Smooth muscle cell (in vitro differentiated cells): ENCODE results near the gene MADD. TPM values are rescaled to one million over a fixed set of nuclear protein-coding genes. Genes with fewer than 3 reads are reported as not detected.

Experiments
- DNase-seq: peaks from one replicate; lab custom pipeline; 2025; ENCODE audit not compliant: unreplicated experiment; lab: John Stamatoyannopoulos, UW
- H2AFZ ChIP-seq: fragments of 200-600 bp; sonication (generic); 2 replicates; pipeline ENCODE4 v1.6.0; 2016; ENCODE audit warnings: antibody characterized with exemption, low read depth, mild to moderate bottlenecking
- H3F3A ChIP-seq: fragments of 200-600 bp; sonication (generic); 2 replicates; pipeline ENCODE4 v1.6.0; 2017; ENCODE audit warnings: antibody characterized with exemption, low read depth
- H3K27ac ChIP-seq: fragments of 200-600 bp; sonication (generic); 2 replicates; pipeline ENCODE4 v1.5.1; 2016; ENCODE audit warnings: low read depth, mild to moderate bottlenecking
- H3K27me3 ChIP-seq: fragments of 200-600 bp; sonication (generic); 2 replicates; pipeline ENCODE4 v1.6.1; 2016; ENCODE audit warnings: low read depth, mild to moderate bottlenecking
- H3K36me3 ChIP-seq: fragments of 200-600 bp; sonication (generic); 2 replicates; pipeline ENCODE4 v1.5.1; 2016; ENCODE audit warnings: low read depth
- H3K4me1 ChIP-seq: fragments of 200-600 bp; sonication (generic); 2 replicates; pipeline ENCODE4 v1.5.1; 2016; ENCODE audit warnings: low read depth
- H3K4me2 ChIP-seq: fragments of 200-600 bp; sonication (generic); 2 replicates; pipeline ENCODE4 v1.6.0; 2016; ENCODE audit warnings: mild to moderate bottlenecking
- H3K4me3 ChIP-seq: fragments of 200-600 bp; sonication (generic); 2 replicates; pipeline ENCODE4 v1.5.1; 2016; ENCODE audit warnings: mild to moderate bottlenecking
- H3K79me2 ChIP-seq: fragments of 200-600 bp; sonication (generic); 2 replicates; pipeline ENCODE4 v1.6.0; 2016; ENCODE audit warnings: low read depth, mild to moderate bottlenecking
- H3K9ac ChIP-seq: fragments of 200-600 bp; sonication (generic); 2 replicates; pipeline ENCODE4 v1.6.0; 2016; ENCODE audit warnings: low read depth
- H3K9me3 ChIP-seq: fragments of 200-600 bp; sonication (generic); replicated peaks from 2 replicates; pipeline ENCODE4 v1.5.1; 2016; ENCODE audit warnings: low read depth
- H4K20me1 ChIP-seq: fragments of 200-600 bp; sonication (generic); 2 replicates; pipeline ENCODE4 v1.6.0; 2016; ENCODE audit warnings: low read depth
- WGBS: methylation state at CpG from one replicate; pipeline ENCODE4 v1.1.7; 2016; ENCODE audit warnings: low lambda C conversion rate; 5-methylcytosine and 5-hydroxymethylcytosine counted together
- polyA plus RNA-seq: library from polyadenylated mRNA; unstranded; fragments of >200 nt; fragmentation: Nextera tagmentation; extraction: Ambion mirVana; gene quantifications from 2 replicates; pipeline ENCODE4 v1.2.1, GENCODE V29; 2016
- total RNA-seq: library from RNA; depleted of rRNA; stranded (reverse); fragments of >200 nt; gene quantifications from 2 replicates; pipeline ENCODE4 v1.2.3, GENCODE V29; 2014
- TF ChIP-seq, protein P1 (sequence below): fragments of 200-600 bp; sonication (generic); IDR thresholded peaks from 2 replicates; pipeline ENCODE4 v1.5.1; 2017; ENCODE audit warnings: borderline replicate concordance, mild to moderate bottlenecking, antibody characterized with exemption; ENCODE audit not compliant: insufficient read depth, poor library complexity, severe bottlenecking

The MADD gene
- total and polyA plus RNA-seq, 2 experiments from 2014 or later, result 13.1 to 24.2 TPM

DNA sequence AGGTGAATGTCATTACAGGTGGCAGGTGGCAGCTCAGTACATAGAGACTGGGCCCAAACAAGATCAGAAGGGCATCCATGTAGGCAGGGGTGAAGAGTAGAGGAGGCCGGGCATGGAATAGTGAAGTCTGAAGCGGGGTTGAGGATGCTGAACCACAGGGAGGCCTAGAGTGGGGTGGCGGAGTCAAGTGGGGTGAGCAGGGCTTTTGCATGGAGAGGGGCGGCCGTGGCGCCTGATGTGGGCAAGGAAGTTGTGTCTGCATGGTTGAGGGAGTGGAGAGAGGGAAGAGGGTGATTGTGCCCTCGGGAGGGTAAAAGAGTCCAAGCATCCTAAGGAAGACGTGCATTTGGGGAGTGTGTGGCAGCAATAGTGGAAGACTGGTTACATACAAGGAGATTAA is 40.8 kb upstream of the MADD start:
- H4K20me1 ChIP-seq, result peaks cover 33% of the 10 kb centered on the region
- H2AFZ ChIP-seq, result no peak overlapping the region
- no peak overlapping the region for H3K9ac ChIP-seq
- H3K4me3 ChIP-seq, result no peak overlapping the region
- DNase-seq, result no peak
- no peaks in the 10 kb centered on the region for H3K36me3 ChIP-seq
- H3K9me3 ChIP-seq, result no peaks in the 10 kb centered on the region
- H3K4me1 ChIP-seq, result peaks cover 5% of the 10 kb centered on the region
- no peaks in the 10 kb centered on the region for H3K27me3 ChIP-seq
- TF ChIP-seq, protein P1, sequence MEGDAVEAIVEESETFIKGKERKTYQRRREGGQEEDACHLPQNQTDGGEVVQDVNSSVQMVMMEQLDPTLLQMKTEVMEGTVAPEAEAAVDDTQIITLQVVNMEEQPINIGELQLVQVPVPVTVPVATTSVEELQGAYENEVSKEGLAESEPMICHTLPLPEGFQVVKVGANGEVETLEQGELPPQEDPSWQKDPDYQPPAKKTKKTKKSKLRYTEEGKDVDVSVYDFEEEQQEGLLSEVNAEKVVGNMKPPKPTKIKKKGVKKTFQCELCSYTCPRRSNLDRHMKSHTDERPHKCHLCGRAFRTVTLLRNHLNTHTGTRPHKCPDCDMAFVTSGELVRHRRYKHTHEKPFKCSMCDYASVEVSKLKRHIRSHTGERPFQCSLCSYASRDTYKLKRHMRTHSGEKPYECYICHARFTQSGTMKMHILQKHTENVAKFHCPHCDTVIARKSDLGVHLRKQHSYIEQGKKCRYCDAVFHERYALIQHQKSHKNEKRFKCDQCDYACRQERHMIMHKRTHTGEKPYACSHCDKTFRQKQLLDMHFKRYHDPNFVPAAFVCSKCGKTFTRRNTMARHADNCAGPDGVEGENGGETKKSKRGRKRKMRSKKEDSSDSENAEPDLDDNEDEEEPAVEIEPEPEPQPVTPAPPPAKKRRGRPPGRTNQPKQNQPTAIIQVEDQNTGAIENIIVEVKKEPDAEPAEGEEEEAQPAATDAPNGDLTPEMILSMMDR, result no peak
- H3F3A ChIP-seq, result peaks cover 18% of the 10 kb centered on the region
- no peak overlapping the region for H3K27ac ChIP-seq
- H3K79me2 ChIP-seq, result peaks cover 3% of the 10 kb centered on the region
- no peak overlapping the region for H3K4me2 ChIP-seq
- 98% methylated on average over 8 of the region's 8 CpGs for WGBS

DNA sequence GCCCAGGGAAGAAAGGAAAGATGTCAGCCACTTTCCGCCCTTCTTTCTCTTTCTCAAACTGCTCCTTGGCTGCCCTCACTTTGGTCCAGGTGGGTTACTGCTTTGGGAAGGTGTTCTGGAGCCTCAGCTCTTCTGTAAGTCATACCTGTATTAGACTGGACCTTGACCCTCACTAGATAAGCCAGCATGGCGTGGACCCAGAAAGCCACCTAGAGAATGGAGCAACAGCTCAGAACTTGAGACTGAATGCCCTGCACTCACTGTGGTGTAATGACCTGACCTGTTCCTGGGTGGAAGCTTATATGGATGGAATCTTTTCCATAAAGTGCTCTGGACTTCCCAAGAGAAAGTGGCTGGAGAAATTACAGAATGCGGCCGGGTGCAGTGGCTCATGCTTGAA is 36.9 kb upstream of the MADD start:
- peak overlapping the region; percentile 98 for H3K27ac ChIP-seq
- H3K79me2 ChIP-seq, result no peaks in the 10 kb centered on the region
- no peak overlapping the region for H3K4me3 ChIP-seq
- peaks cover 18% of the 10 kb centered on the region for H3F3A ChIP-seq
- DNase-seq, result no peak
- TF ChIP-seq, protein P1, result no peak
- H3K4me2 ChIP-seq, result peak overlapping the region; percentile 72
- H3K27me3 ChIP-seq, result no peaks in the 10 kb centered on the region
- peaks cover 5% of the 10 kb centered on the region for H3K4me1 ChIP-seq
- no peaks in the 10 kb centered on the region for H3K36me3 ChIP-seq
- H2AFZ ChIP-seq, result no peak overlapping the region
- 99% methylated on average over 4 of the region's 4 CpGs for WGBS
- no peak overlapping the region for H3K9ac ChIP-seq
- peaks cover 7% of the 10 kb centered on the region for H4K20me1 ChIP-seq
- no peaks in the 10 kb centered on the region for H3K9me3 ChIP-seq

DNA sequence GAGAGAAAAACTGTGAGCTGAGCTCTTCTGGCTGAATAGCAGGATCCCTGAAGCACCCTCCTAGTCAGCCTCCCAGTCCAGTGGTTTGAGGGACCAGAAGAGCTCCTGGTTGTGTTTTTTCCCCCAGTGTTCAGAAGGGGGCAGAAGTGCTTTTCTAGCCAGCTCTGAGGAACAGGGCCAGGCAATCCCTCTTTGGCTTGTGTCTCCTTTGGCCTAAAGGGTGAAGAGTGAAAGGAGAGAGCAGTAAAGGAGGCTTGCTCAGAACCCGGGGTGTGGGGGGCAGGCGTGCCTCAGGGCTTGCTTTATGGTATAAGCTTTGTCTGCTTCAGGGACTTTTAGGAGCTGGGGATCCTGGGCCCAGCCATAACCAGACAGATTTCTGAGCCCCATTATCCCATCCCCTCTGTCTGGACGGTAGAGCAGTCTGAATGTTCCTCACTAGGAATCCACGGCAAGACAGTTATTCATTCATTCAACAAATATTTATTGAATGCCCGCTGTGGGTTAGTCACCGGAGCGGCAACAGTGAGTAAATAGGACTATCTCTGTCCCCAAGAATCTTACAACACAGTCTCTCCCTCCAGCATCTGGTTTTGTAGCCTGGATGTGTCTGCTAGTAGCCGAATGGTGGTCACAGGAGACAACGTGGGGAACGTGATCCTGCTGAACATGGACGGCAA is 35.8 kb upstream of the MADD start:
- Histone ChIP-seq H3K4me1 (peaks cover 5% of the 10 kb centered on the region), H3K79me2 (no peaks in the 10 kb centered on the region), H2AFZ (no peak overlapping the region), H3K27me3 (no peaks in the 10 kb centered on the region), H3K9me3 (no peaks in the 10 kb centered on the region), H3K9ac (peak overlapping the region; percentile 94), H3K4me2 (peak overlapping the region; percentile 72), H3F3A (peaks cover 18% of the 10 kb centered on the region), H3K27ac (peak overlapping the region; percentile 98), H3K36me3 (no peaks in the 10 kb centered on the region), H4K20me1 (peaks cover 4% of the 10 kb centered on the region), H3K4me3 (no peak overlapping the region)
- 44% methylated on average over 11 of the region's 11 CpGs for WGBS
- DNase-seq, result no peak
- TF ChIP-seq, protein P1, result peak; percentile 21

DNA sequence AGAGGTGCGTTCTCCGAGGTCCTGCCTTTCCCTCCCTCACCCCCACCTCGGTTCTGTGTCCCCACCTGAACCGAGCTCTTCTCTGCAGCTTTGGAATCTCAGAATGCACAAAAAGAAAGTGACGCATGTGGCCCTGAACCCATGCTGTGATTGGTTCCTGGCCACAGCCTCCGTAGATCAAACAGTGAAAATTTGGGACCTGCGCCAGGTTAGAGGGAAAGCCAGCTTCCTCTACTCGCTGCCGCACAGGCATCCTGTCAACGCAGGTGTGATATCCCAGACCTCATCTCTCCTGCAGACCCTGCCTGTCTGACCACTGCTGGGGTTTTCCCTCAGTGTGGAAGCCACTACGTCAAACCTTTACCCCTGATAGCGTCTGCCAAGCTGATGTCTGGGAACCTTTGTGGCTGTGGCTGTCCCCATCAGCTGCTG is 35.2 kb upstream of the MADD start:
- Histone ChIP-seq H3K4me3 (no peak overlapping the region), H4K20me1 (peaks cover under 1% of the 10 kb centered on the region), H3K36me3 (no peaks in the 10 kb centered on the region), H3F3A (peaks cover 18% of the 10 kb centered on the region), H3K27ac (peak overlapping the region; percentile 98), H3K4me2 (peak overlapping the region; percentile 69), H3K4me1 (peaks cover 5% of the 10 kb centered on the region), H3K9me3 (no peaks in the 10 kb centered on the region), H3K27me3 (no peaks in the 10 kb centered on the region), H3K79me2 (no peaks in the 10 kb centered on the region), H3K9ac (peak overlapping the region; percentile 92), H2AFZ (no peak overlapping the region)
- DNase-seq, result no peak
- TF ChIP-seq, protein P1, result no peak
- 78% methylated on average over 12 of the region's 12 CpGs for WGBS
